Fibroblast of skin of left quadriceps (primary cell): ENCODE results near the gene RFTN1.

ENCODE experiments used
- DNase-seq, 2 experiments: peaks; one replicate each; pipeline ENCODE4 v3.0.0-alpha.2; 2013; ENCODE audit warnings: low read depth in 2 of 2

Gene RFTN1

GRCh38 chr3:16513141-16514020 lies at the start of gene RFTN1:
Gene RFTN1 (minus strand): TSS chr3:16513699. CDS start chr3:16493869, 19,830 bp downstream.
- DNase-seq, result peak in 1 of 2 experiments; percentile 41

GRCh38 chr3:16559653-16560365 lies 46.3 kb upstream of the RFTN1 start:
- no peak for DNase-seq

- DNase-seq, result no peak
Observed at GRCh38 chr3:16554126-16554525, 40.6 kb upstream of the RFTN1 start.

- DNase-seq, result no peak
Observed at GRCh38 chr3:16552757-16553156, 39.3 kb upstream of the RFTN1 start.

- DNase-seq, result no peak
Observed at GRCh38 chr3:16551342-16551976, 38.0 kb upstream of the RFTN1 start.

GRCh38 chr3:16550676-16551341 lies 37.3 kb upstream of the RFTN1 start:
- DNase-seq, result peak; percentile 82 to 83

- DNase-seq, result no peak
Observed at GRCh38 chr3:16550305-16550675, 36.8 kb upstream of the RFTN1 start.

- peak; percentile 18 to 27 for DNase-seq
Observed at GRCh38 chr3:16548721-16549120, 35.2 kb upstream of the RFTN1 start.

- no peak for DNase-seq
Observed at GRCh38 chr3:16547561-16548357, 34.3 kb upstream of the RFTN1 start.

GRCh38 chr3:16546186-16547010 lies 32.9 kb upstream of the RFTN1 start:
- no peak for DNase-seq

GRCh38 chr3:16545413-16546185 lies 32.1 kb upstream of the RFTN1 start:
- DNase-seq, result no peak

GRCh38 chr3:16543242-16543864 lies 29.9 kb upstream of the RFTN1 start:
- no peak for DNase-seq

- DNase-seq, result no peak
Observed at GRCh38 chr3:16538507-16538906, 25.0 kb upstream of the RFTN1 start.

- DNase-seq, result no peak
Observed at GRCh38 chr3:16536996-16537395, 23.5 kb upstream of the RFTN1 start.

GRCh38 chr3:16536344-16536663 lies 22.8 kb upstream of the RFTN1 start:
- no peak for DNase-seq

- no peak for DNase-seq
Observed at GRCh38 chr3:16534640-16535262, 21.3 kb upstream of the RFTN1 start.

GRCh38 chr3:16533928-16534574 lies 20.6 kb upstream of the RFTN1 start:
- no peak for DNase-seq

- no peak for DNase-seq
Observed at GRCh38 chr3:16529264-16529663, 15.8 kb upstream of the RFTN1 start.
